ENCODE measurements around the gene WDR77.

- no peak for TF ChIP-seq POLR2A (IDR thresholded peaks at IDR 0.05; ENCODE audit: low read length)
- no peak for TF ChIP-seq GATA1 (IDR thresholded peaks at IDR 0.05; ENCODE audit: low read depth, low read length)
These were observed 13.4 kb upstream of the WDR77 start for GRCh38 chr1:111462370-111463028.
